Stimulated activated CD8-positive, alpha-beta memory T cell treated with anti-CD3 and anti-CD28 coated beads, Interleukin-4, amount 100 ng/mL, for 24 hours (primary cell): ENCODE data around the gene MTARC2.
"Not testable (repeated sequence)": the region's sequence is repeated elsewhere in the genome, so short reads cannot be mapped to it uniquely, and the experiment has no call there.

Source experiments
- DNase-seq: peaks from one replicate; pipeline ENCODE4 v3.0.0-alpha.2; 2020; ENCODE audit warnings: low read depth

The MTARC2 gene

DNA sequence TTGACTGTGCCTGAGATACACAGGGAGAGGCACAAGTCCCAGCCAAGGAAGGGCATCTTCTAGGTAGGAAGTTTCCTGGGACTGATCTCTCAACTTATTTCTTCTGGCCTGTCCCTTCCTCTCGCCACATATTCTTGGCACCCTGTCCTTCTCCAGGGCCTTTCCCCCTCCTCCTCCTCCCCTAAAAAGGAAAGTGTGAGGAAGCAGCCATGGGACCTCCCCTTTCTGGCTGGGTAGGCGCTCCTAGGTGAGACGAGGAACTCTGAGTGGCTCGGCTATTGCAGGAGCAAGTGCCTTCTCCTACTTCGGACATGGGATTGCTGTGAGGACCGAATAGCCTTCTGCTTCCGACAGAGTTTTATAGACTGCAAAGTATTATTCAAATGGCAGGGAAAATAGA, 15.5 kb upstream of the MTARC2 start:
- DNase-seq: no peak

DNA sequence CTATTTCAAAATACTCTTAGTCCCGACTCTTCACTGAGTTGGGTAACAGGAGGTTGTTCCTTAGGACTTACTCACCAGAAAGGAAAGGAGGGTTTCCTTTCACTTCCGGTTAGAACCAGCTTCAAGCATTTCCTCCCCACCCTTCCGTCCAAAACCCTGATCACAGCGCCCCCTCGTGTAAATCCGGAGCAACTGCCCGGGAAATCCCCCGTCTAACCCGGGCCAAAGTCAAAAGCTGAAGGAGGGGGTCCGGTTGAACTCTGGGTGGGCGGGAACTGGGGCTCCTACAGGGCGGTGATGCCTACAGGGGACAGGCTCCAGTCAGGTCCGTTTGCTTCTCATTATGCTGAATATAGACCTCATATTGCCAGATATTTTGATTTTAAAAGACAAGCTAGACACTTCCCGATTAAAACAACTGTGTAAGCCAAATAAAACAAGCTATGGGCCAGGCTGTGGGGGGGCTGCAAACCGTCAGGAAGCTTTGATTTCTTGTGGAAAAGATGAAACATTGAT, 15.0 kb upstream of the MTARC2 start:
- DNase-seq: peak; percentile 63

DNA sequence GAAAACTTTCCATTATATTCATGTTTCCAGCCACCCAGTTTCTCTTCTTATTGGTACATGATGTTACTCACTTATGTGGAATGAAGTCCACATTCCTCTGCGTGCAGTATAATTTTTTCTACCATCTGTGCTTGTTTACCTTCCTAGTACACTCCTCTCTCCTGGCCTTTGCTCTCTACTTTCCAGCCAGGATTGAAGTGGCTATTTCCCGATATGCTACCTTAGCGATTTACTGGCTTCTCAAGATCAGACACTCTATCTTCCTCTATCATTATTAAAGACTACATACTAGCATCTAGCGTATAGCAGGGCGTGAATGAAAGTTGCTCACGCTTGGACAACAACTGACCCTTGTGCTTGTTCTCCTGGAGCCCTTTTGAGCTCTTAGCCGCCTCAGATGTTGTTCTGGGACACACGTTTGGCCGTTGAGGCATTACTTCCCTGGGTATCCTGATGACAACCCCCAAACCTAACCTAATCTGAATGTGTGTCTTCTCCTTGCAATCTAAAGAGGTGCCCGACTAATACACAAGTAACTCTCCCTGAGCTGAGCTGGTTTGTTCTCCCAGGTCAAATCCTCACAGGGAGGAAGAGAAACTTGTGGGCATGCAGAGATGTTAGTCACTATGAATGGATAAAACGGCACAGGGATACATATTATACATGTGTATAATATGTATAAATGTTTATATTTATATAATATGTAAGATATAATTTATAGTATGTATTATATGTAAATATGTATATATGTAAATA, 13.4 kb upstream of the MTARC2 start:
- no peak for DNase-seq

DNA sequence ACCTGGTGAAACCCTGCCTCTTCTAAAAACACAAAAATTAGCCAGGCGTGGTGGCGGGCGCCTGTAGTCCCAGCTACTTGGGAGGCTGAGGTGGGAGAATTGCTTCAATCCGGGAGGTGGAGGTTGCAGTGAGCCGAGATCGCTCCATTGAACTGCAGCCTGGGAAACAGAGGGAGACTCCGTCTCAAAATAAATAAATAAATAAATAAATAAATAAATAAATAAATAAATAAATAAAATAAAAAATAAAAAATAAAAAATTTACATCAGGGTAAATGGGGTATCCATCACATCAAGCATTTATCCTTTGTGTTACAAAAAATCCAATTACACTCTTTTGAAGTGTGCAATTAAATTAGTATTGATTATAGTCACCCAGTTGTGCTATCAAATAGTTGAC, 11.8 kb upstream of the MTARC2 start:
- DNase-seq: not testable (repeated sequence)

DNA sequence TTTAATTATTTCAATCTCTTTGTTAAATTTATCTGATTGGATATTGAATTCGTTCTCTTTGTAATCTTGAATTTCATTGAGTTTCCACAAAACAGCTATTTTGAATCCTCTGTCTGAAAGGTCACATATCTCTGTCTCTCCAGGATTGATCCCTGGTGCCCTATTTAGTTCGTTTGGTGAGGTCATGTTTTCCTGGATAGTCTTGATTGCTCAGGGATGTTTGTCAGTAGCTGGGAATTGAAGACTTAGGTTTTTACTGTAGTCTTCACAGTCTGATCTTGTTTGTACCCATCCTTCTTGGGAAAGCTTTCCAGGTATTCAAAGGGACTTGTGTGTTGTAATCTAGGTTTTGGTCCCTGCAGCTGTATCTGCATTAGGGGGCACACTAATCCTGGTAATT, 6.8 kb upstream of the MTARC2 start:
- no peak for DNase-seq

DNA sequence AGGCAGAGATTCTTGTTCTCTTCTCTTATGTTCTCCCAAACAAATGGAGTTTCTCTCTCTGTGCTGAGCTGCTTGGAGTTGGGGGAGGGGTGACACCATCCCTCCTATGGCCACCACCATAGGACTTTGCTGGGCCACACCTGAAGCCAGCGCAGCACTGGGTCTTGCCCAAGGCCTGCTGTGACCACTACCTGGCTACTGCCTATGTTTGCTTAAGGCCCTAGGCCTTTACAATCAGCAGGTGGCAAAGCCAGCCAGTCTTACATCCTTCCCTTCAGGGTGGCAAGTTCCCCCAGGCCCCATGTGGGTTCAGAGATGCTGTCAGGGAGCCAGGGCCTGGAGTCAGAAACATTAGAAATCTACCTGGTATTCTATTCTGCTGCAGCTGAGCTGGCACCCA, 6.3 kb upstream of the MTARC2 start:
- no peak for DNase-seq

DNA sequence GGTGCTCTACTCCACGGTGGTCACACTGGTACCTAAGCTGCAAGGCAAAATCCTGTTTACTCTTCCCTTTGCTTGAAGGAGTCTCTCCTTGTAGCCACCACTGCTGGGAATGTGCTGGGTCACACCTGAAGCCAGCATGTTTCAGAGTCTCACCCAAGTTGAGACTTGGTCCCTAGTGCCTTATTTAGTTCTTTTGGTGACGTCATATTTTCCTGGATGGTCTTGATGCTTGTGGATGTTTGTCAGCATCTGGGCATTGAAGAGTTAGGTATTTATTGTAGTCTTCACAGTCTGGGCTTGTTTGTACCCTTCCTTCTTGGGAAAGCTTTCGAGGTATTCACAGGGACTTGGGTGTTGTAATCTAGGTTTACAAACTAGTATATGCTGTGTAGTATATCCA, 5.6 kb upstream of the MTARC2 start:
- no peak for DNase-seq

DNA sequence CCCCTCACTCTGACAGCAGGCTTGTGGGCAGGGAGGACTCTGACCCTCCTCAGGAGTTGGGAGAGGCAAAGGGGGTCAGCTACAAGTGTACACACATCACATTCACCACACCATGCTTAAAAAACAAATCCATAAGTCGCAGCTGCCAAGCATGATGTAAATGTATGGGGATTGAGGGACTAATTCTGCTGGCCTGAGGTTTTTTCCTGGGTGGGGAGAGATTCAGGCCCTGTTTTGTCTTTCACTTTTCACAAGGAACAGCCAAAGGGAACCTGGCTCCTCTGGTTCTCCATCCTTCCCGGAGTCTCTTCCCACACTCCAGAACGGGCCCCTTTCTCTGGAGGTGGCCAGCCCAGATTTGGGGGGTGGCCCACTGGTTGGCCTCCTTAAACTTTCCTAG, 1.3 kb upstream of the MTARC2 start:
- no peak for DNase-seq

DNA sequence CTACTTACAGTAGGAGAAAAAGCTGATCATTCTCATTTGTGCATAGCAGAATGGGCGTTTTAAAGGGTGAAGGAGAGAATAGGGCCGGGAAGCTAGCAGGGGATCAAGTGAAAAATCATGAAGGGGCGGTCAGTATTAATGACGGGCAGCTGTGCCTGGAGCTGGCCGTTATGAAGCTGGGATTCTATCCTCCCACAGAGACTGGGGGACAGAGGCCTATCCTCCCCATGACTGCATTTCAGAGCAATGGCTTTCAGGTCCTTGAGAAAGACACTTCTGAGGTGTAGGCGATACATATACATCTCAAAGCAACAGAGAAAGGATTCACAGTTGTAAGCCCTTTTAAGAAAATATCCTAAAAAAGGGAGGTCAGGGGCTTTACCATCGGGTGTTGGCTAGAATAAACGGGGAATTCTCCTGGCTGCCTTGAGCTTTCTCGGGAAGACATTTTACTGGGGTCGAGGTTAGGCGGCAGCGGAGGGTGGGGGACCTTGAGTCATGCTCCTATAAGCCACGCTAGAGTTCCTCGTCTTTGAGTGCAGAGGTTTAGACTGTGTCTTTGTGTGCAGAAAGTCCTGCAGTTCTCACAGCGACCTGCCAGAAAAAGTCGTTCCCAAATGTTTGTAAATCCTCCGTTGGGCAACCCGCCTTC, 559 bp upstream of the MTARC2 start:
- no peak for DNase-seq

DNA sequence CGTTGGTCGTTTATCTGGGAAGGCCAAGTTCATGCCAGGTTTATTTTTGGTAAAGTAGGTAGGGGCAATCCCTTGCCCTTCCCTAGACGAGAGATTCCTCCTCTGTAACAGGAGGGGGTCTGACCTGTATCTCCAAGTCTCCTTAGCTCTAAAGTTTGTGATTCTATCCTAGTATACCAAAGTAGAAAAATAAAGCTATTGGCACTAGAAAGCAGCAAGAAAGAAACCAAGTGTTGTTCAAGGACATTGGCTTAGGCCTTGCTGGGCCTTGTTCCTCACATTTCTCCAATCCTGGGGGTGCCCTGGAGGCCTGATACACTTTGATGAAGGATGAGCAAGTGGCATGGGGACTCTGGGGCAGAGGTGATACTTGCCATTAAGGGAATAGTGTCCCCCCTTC, 814 bp downstream of the MTARC2 start:
- DNase-seq: no peak

DNA sequence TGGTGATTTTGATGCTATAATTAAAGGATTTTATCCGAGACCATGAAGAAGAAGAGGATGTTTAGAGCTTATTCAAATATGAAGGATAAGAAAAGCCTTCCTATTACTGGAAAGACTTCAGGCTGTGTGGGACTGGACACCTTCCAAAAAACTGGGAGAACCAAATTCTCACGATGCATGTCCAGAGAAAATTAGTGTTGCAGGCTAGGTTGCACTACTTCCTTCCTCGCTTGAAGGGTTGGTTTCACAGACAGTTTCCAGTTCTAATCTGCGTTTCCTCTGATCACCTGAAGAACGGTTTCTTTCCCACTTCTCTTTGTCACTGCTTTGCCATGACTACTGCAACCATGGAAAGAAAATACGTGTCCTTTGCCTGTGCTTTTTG, 2.0 kb downstream of the MTARC2 start:
- no peak for DNase-seq

DNA sequence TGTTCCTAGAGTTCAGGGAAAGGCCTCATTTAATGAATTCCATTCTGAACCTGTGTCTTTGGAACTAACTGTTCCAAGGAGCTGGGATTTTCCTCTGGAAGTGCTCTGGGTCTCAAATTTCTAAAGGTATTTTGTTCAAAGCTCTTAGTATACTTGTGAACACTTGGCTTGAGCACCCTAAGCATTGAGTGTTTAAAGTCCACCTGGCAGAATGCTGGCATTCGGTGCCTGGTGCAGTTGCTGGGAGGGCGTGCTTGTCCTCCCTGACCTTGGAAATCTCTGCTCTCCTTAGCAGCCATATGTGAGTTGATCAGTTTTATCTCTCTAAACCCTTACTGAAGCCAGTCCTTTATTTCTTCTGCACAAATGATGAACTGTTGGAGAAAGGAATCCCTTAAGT, 3.0 kb downstream of the MTARC2 start:
- no peak for DNase-seq

DNA sequence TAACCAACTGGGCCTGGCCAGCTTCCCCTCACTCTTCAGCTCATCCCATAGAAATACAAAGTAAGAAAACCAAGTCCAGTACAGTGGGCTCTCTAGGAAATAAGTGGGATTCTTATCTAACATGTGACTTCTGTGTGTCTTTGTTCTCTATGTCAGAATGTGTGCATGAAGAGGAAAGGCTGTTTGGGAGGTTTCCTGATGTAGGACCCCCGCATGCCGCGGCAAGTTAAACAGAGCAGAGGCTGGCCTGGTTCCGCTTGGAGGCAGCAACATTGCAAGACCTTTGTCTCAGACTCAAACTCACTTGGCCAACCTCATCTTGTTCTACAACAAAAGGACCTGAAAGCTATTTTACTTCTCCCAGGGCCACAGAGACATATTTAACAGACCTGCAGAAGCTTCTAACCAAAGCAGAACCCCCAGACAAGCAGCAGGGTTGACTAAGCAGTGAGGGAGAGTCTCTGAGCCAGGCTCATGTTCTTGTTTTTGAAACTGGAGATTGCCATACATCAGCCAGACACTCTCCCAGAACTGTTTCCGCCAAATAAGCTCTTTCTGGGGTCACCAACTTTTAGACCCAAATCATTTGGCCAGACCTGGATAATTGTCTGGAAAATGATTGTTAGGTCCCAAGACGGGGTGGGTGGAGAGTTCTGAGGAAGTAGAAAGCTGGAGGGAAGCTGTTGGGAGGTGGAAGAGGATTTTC, 6.2 kb downstream of the MTARC2 start:
- no peak for DNase-seq

DNA sequence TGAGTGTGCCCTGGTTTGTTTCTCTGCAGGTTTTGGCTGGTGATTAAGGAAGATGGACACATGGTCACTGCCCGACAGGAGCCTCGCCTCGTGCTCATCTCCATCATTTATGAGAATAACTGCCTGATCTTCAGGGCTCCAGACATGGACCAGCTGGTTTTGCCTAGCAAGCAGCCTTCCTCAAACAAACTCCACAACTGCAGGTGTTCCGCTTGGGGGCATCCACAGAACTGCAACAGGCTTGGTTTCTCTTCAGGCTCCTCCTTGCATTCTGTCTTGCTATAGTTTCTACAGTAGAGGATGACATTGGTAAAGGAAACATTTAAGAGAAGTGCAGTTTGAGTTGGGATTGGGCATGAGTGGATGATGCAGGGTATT, 6.8 kb downstream of the MTARC2 start:
- no peak for DNase-seq

DNA sequence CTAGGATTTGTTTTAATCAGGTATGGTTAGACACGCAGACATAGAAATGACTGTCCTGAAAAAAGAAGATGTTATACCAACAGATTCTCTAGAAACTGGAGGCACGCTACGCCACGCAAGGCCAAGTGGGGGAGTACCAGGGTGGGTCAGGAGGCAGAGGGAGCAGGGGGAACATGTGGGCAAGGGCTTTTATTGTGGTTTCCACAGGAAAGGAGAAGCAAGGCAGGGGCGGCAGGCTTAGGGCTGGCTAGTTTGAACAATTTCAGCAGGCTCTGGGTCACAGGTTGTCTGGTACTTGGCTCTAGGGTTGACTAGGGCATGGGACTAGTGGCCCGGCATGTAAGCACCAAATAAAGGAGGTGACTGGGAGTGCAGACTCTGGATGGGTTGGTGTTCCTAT, 7.2 kb downstream of the MTARC2 start:
- no peak for DNase-seq

DNA sequence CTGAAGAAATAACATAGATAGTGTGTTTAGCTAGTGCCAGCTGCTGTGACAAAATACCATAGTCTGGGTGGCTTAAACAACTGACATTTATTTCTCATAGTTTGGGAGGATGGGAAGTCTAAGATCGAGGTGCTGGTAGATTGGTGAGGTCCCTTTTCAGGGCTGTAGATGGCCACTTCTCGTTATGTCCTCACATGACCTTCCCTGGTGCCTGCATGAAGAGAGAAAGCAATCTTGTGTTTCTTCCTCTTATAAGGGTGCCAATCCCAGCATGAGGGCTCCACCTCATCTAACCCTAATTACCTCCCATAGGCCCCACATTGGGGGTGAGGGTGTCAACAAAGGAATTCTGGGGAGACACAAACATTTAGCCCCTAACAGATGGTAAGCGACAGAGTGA, 9.3 kb downstream of the MTARC2 start:
- no peak for DNase-seq

DNA sequence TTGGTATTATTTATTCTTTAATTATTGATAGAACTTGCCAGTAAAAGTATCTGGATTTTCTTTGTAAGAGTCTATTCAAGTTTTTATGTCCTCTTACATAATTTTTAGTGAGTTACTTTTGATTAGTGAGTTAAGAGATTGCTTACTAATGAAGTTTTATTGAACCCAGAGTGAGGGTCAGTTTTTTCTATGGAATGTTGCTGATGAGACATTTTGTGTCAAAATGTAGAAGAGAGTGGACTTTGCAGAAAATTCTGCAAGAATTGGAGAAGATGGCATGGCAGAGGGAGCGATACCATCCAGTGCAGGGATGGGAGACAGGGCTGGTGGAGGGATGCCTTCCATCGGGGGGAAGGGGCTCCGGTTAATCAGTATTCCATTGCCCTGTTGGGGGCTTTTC, 11.0 kb downstream of the MTARC2 start:
- DNase-seq: no peak

DNA sequence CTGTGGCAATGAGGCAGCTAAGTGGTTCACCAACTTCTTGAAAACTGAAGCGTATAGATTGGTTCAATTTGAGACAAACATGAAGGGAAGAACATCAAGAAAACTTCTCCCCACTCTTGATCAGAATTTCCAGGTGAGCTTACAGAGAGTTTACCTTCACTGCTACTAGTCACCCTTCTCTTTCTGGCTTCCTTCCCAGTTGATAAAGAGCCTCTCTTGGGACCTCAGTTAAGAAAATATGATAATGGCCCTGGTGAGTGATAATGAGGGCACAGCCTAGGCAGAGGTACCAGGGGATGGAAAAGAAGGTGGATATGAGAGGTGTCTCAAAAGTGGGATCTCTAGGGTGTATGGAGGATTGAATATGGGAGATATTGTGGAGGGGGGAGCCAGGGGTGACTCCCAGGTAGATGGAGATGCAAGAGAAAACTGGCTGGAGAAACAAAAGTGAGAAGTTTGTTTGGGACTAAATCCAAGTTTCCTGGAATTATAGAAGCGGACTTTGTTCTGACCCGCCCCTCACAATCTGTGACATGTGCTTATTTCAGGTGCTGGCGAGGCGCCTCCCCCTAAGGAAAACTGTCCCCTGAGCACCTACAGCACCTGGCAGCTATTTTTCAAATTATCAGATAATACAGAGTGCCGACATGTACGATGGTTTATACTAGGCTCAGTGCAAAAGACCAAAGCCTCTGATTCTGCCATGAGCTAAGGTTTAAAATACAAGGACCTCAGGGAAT, 13.7 kb downstream of the MTARC2 start:
- no peak for DNase-seq

DNA sequence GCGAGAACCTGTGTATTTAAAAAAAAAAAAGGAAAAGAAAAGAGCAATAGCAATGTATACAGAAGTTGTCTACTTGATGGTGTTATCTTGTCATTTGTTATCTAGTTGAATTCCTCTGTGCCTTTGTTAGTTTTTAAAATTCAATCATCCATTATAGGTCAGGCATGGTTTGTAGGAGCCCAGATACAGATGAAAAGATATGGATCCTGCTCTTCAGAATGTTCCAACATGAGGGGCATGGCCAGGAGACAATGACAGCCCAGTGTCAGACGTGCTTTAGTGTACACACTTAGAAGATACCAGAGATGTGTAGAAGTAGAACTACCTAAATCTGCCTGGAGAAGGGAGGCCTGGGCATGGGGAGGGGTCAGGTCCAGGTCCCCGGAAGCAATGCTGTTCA, 16.6 kb downstream of the MTARC2 start:
- no peak for DNase-seq

DNA sequence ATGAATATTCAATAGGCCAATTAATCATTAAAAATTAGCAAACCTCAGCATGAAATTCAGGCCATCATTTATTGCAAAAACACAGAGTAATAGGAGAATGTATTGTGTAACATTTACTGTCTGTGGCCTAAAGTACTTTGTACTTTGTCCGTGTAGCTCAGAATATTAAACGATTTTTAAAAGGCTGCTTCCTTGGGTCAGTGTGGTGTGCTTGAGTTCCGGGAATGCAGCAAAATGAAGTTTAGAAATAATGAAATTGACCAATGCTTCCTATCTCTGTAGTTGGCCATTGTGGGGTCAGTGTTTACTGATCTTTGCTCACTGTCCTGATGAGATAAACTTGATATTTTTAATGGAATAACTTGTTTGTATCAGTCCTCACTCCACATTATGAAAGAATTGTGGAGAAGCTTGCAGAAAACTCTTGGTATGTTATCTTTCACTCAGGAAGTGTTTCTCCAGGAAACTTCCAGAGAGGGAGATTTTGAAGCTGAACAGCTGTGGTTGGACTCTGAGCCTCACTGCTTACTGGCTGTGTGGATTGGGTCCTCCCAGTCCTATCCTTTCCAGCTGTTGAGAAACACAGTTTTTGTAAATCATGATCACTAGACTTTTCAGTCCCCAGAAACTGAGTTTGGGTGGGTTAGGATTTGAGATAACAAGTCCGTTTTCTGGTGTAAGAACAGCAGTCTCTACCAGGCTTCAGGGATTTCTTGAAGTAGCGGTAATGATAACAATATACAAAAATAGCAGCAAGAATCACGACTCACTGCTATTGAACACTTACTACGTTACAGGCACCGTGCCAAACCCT, 19.4 kb downstream of the MTARC2 start:
- no peak for DNase-seq

DNA sequence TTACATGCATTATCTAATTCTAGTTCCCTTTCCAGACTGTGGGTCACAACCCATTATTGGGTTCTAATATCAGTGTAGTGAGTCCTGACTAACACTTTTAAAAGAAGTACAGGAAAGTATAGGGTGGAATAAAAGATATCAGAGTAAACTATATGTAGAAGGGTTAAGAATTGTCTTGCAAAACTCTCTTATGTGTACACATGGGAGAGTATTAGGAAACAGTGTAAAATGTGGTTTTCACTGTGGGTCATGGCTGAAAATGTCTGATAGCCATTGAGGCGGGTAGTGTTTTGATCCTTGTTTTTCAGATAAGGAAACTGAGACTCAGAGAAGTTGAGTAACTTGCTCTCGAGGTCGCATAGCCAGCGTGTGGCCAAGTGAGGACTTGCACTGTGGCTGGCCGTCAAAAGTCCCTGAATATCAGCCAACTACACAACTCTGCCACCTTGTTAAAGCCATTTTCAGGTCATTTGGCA, 20.0 kb downstream of the MTARC2 start:
- no peak for DNase-seq

DNA sequence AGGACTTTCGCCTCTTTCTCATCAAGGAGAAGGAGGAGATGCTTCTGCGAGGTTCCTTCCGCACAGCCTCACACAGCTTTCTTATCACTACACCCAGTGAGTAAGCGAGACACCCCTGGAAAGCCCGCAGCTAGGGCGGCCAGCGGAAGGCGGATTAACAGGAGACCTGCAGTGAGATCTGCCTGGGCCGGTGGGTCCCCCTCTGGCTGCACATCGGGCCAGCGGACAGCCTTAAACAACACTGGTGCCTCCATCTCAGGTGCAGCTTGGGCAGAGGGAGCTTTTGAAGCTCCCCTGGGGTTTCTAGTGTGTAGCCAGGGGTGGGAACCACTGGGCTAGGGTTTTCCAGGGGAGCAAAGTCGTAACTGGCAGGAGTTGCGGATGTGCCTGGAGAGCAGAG, 21.1 kb downstream of the MTARC2 start:
- no peak for DNase-seq
